Measurements from ENCODE around the gene OSTM1.

DNA sequence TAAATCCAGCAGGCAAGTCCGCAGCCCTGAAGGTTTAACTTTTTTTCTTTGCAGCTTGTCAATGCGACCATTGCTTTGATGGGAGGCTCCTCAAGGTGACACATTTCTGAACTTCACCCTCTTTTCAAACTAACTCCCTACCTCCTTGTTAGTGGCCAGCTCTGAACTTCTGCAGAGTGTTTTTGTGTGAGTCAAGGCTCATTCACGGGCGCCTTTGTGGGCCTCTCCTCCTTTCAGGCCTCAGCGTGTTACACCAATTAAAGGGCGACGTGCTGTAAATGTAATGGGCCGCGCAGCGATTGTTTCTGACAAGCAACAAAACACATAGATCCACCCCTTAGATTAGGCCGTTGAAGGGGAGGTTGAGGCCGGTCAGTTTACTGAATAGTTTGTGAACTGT lies 45.8 kb upstream of the OSTM1 start:
- no peak for TF ChIP-seq CTCF (optimal IDR thresholded peaks at IDR 0.05 in 1 of 3, IDR thresholded peaks at IDR 0.05 in 1 of 3, conservative IDR thresholded peaks at IDR 0.05 in 1 of 3; ENCODE audit: extremely low read depth in 1 of 3, insufficient read depth in 2 of 3, low read length in 3 of 3)
- no peak for TF ChIP-seq EZH2 (IDR thresholded peaks at IDR 0.05; ENCODE audit: low read length)

Measured in keratinocyte (primary cell).